ENCODE measurements around the gene DIS3L2.
A peak's percentile ranks its signal among the peaks of the same experiment; 100 is the strongest.

DIS3L2 gene

DNA sequence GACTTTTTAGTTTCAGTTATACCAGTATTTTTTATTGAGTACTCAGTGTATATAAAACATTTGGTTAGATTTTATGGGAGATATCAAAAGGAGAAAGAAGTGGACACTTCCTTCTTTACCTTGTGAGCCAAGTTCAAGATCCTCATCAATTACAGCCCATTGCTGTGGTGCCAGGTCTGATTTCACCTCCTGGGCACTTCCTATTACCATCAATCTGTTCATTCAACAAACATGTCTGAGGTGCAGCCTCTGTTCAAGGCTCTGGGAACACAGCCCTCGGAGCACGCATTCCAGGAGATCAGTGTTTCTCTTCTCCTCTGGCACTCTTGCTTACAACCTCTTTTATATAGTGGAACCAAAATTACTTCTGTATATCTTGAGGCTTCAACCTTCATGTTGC lies 245.7 kb downstream of the DIS3L2 start:
- in situ Hi-C loops (cut with HindIII; ENCODE audit: low sequenced_read_pairs), result no loop called here
- no peak for DNase-seq (ENCODE audit: low read depth, low spot score)
- H3K4me3 ChIP-seq (ENCODE audit: low read depth, low read length), result no peak overlapping the region
- TF ChIP-seq, protein P1, sequence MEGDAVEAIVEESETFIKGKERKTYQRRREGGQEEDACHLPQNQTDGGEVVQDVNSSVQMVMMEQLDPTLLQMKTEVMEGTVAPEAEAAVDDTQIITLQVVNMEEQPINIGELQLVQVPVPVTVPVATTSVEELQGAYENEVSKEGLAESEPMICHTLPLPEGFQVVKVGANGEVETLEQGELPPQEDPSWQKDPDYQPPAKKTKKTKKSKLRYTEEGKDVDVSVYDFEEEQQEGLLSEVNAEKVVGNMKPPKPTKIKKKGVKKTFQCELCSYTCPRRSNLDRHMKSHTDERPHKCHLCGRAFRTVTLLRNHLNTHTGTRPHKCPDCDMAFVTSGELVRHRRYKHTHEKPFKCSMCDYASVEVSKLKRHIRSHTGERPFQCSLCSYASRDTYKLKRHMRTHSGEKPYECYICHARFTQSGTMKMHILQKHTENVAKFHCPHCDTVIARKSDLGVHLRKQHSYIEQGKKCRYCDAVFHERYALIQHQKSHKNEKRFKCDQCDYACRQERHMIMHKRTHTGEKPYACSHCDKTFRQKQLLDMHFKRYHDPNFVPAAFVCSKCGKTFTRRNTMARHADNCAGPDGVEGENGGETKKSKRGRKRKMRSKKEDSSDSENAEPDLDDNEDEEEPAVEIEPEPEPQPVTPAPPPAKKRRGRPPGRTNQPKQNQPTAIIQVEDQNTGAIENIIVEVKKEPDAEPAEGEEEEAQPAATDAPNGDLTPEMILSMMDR (IDR thresholded peaks at IDR 0.05; ENCODE audit: low read depth, low read length), result no peak

DNA sequence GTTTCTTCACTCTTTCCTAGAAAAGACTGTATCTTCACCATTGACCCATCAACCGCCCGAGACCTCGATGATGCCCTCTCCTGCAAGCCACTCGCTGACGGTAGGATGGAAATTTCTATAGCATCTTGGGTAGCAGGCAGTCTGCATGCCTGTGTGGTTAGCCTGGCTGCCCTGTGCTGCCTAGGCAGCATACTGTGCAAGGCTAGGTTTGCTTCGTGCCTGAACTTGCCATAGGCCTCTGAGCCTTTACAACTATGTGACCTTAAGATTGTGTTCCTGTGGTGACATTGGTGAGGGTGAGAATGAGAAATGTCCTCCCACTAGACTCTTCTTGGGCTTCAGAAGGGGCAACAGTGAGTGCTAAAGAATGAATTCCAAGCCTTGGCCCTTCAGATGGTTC lies 248.8 kb downstream of the DIS3L2 start:
- no peak for DNase-seq (ENCODE audit: low read depth, low spot score)
- H3K4me3 ChIP-seq (ENCODE audit: low read depth, low read length), result no peak overlapping the region
- TF ChIP-seq, protein P1 (IDR thresholded peaks at IDR 0.05; ENCODE audit: low read depth, low read length), result no peak
- in situ Hi-C loops (cut with HindIII; ENCODE audit: low sequenced_read_pairs), result no loop called here

DNA sequence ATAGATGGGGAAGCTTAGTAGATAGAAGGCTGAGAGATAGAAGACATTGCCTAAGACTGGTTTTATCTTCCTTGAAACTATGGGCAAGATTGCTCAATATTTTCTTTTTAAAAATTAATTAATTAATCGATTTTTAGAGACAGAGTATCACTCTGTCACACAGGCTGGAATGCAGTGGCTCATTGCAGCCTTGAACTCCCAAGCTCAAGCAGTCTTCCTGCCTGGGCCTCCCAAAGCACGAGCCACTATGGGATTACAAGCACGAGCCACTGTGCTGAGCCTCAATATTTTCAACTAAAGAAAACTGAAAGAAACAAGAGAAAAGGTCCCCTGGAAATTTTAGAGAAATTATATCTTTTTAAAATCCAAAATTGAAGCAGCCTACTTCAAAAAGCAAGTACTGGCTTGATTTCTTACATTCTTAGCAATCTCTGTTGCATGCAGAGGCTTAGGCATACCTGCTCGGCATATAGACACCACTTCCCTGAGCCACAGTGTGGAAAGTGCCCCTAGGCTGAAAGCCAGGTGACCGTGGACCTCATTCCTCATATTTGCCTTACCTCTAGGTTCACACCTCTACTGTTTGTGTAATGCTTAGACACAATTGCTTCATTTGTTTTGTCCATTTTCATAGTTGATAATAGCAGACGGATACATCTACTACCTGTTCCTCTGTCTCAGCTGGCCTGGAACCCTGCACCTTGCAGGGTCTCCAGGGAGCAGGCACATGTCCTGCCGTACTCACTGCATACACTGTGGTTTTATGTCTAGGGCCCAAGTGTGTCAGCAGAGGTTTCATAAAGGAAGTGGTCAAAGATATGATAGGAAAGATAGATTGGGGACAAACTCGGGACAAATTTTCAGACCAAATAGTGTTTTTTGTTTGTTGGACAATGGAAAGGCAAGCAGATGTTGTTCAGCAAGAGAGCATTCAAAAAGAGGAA lies 250.5 kb downstream of the DIS3L2 start:
- in situ Hi-C loops (cut with HindIII; ENCODE audit: low sequenced_read_pairs), result no loop called here
- TF ChIP-seq, protein P1 (IDR thresholded peaks at IDR 0.05; ENCODE audit: low read depth, low read length), result no peak
- no peak overlapping the region for H3K4me3 ChIP-seq (ENCODE audit: low read depth, low read length)
- DNase-seq (ENCODE audit: low read depth, low spot score), result no peak

DNA sequence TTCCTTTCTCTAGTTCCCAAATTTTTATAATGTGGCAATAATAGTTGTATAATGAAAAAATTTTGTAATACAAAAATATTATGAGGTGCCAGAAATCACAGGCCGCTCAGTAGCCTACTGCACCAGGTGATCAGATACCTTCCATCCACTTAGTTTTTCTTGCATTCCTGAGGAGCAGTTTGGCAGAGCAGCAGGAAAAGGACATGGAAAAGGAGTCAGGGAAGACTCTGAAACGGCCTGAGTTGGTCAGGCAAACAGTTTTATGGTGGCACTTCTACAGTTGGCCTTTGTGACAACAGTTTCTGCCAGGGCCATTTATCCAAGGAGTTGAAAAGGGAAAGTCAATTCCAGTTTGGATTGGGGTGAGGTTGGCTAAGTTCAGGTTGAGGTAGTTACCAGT lies 251.7 kb downstream of the DIS3L2 start:
- in situ Hi-C loops (cut with HindIII; ENCODE audit: low sequenced_read_pairs), result no loop called here
- no peak overlapping the region for H3K4me3 ChIP-seq (ENCODE audit: low read depth, low read length)
- no peak for DNase-seq (ENCODE audit: low read depth, low spot score)
- TF ChIP-seq, protein P1 (IDR thresholded peaks at IDR 0.05; ENCODE audit: low read depth, low read length), result no peak

DNA sequence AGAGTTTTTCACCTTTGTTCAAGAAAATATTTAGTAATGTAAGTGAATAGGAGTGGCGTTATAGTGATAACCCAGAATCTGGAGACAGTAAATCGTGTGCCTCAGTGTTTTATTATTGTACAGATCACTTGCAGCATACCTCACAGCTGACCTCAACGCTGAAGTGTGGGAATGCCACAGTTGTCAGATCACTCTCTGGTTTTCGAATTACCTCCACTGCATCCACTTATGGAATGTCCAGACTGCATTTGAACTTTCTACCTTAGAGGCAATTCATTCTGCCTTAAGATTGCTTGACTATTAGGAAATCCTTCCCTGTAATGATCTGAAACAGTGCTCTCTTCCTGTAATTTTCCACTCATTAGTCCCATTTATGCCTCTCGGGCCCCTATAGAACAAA lies 252.5 kb downstream of the DIS3L2 start:
- TF ChIP-seq, protein P1 (IDR thresholded peaks at IDR 0.05; ENCODE audit: low read depth, low read length), result no peak
- in situ Hi-C loops (cut with HindIII; ENCODE audit: low sequenced_read_pairs), result no loop called here
- peak; percentile 23 for DNase-seq (ENCODE audit: low read depth, low spot score)
- no peak overlapping the region for H3K4me3 ChIP-seq (ENCODE audit: low read depth, low read length)

DNA sequence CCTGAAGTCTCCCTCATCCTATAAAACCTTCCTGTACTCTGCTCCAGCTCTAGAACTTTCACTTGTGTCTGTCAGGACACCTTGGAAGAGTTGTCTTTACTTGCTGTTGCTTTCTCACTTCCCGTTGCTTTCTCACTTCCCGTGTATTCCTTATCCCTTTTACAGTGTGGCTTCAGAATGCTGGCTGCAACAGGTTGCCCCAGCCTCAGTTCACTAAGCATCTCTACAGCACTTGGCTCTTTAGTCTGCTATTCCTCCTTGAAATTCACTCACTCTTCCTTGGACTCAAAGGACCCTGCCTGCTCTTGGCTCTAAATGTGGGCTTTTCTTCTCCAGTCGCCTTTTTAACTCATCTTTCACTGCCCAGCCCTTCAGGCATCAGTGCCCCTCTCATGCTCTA lies 254.5 kb downstream of the DIS3L2 start:
- no peak overlapping the region for H3K4me3 ChIP-seq (ENCODE audit: low read depth, low read length)
- DNase-seq (ENCODE audit: low read depth, low spot score), result no peak
- in situ Hi-C loops (cut with HindIII; ENCODE audit: low sequenced_read_pairs), result no loop called here
- TF ChIP-seq, protein P1 (IDR thresholded peaks at IDR 0.05; ENCODE audit: low read depth, low read length), result no peak
